PC-9 (cell line): Measurements from ENCODE around the gene ST6GALNAC6.

Experiments
- CTCF ChIP-seq: fragments of 200-600 bp; sonication (generic); conservative IDR thresholded peaks from 2 replicates; pipeline ENCODE4 v1.6.1; 2017; ENCODE audit warnings: mixed run types, antibody characterized with exemption, mild to moderate bottlenecking, moderate library complexity
- EZH2 ChIP-seq: fragments of 200-600 bp; sonication (generic); IDR thresholded peaks from 2 replicates; pipeline ENCODE4 v1.8.0; 2017; ENCODE audit warnings: antibody characterized with exemption, low read depth

DNA sequence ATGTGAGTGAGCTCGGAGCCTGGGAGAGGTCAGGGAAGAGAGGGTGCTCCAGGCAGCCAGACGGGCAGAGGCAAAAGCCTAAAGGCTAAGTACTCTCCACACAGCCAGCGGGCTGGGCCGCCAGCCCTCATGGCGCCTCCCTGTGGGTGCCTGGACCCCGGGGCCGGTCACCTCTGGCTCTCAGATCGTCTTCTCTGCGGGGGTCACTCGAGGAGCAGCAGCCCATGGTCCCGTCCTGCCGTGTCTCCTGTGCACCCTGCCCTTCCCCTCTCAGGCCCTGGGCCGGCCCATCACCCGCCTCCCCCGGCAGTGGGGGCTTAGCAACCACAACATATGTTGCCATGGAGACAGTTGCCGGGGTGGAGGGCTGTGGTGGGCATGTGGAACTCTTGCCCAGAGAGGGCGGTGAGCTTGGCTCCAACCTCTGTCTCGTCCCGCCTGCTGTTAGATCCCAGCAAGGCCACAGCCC, 26.1 kb downstream of the ST6GALNAC6 start:
- no peak for TF ChIP-seq CTCF
- TF ChIP-seq EZH2 = no peak
